GM21390 (cell line): ENCODE results near the gene PARD3.

ENCODE experiments used
- ATAC-seq: cut with Tn5 transposase; IDR thresholded peaks from one replicate; pipeline ENCODE4 v1.9.1; 2021; ENCODE audit not compliant: unreplicated experiment

The PARD3 gene

GRCh38 chr10:34240039-34240438 is 575.1 kb downstream of the PARD3 start:
- ATAC-seq: no peak

- ATAC-seq: no peak
These were observed 577.1 kb downstream of the PARD3 start for GRCh38 chr10:34237898-34238455.

- ATAC-seq: no peak
These were observed 578.2 kb downstream of the PARD3 start for GRCh38 chr10:34236931-34237330.

- no peak for ATAC-seq
These were observed 579.8 kb downstream of the PARD3 start for GRCh38 chr10:34235164-34235832.

- no peak for ATAC-seq
These were observed 582.6 kb downstream of the PARD3 start for GRCh38 chr10:34232481-34232880.

- ATAC-seq: no peak
These were observed 583.5 kb downstream of the PARD3 start for GRCh38 chr10:34231441-34232180.

- ATAC-seq: no peak
These were observed 585.2 kb downstream of the PARD3 start for GRCh38 chr10:34229917-34230316.

GRCh38 chr10:34228066-34228465 is 587.0 kb downstream of the PARD3 start:
- no peak for ATAC-seq

GRCh38 chr10:34224639-34225038 is 590.5 kb downstream of the PARD3 start:
- ATAC-seq: no peak

- no peak for ATAC-seq
These were observed 591.4 kb downstream of the PARD3 start for GRCh38 chr10:34223658-34224057.

- ATAC-seq: no peak
These were observed 592.7 kb downstream of the PARD3 start for GRCh38 chr10:34222359-34222758.

- no peak for ATAC-seq
These were observed 595.1 kb downstream of the PARD3 start for GRCh38 chr10:34219753-34220548.

GRCh38 chr10:34217524-34217923 is 597.6 kb downstream of the PARD3 start:
- ATAC-seq: no peak

GRCh38 chr10:34216348-34216945 is 598.6 kb downstream of the PARD3 start:
- ATAC-seq: no peak

- ATAC-seq: no peak
These were observed 601.3 kb downstream of the PARD3 start for GRCh38 chr10:34213805-34214197.

- ATAC-seq: no peak
These were observed 601.8 kb downstream of the PARD3 start for GRCh38 chr10:34213193-34213804.

GRCh38 chr10:34207343-34207742 is 607.8 kb downstream of the PARD3 start:
- ATAC-seq: no peak

- no peak for ATAC-seq
These were observed 608.2 kb downstream of the PARD3 start for GRCh38 chr10:34206935-34207268.

GRCh38 chr10:34206078-34206934 is 608.8 kb downstream of the PARD3 start:
- ATAC-seq: no peak

- no peak for ATAC-seq
These were observed 609.6 kb downstream of the PARD3 start for GRCh38 chr10:34205452-34205851.
